ENCODE results near the gene PAPPA.

GRCh38 chr9:116370556-116370955 lies 217.0 kb downstream of the PAPPA start:
- TF ChIP-seq CTCF (IDR thresholded peaks at IDR 0.05), result no peak
- TF ChIP-seq NFIC (IDR thresholded peaks at IDR 0.05; ENCODE audit: borderline replicate concordance), result no peak
- no peak for TF ChIP-seq EP300 (IDR thresholded peaks at IDR 0.05; ENCODE audit: borderline replicate concordance in 1 of 2, low read depth in 1 of 2, low read length in 1 of 2)
- TF ChIP-seq REST (IDR thresholded peaks at IDR 0.05; ENCODE audit: low read depth, low read length), result no peak
- no peak for TF ChIP-seq TAF1 (IDR thresholded peaks at IDR 0.05; ENCODE audit: borderline replicate concordance, low read depth, low read length)
- no peak for TF ChIP-seq YY1 (IDR thresholded peaks at IDR 0.05; ENCODE audit: low read depth)
- no peak for TF ChIP-seq POLR2AphosphoS5 (IDR thresholded peaks at IDR 0.05; ENCODE audit: low read depth, low read length)
- TF ChIP-seq FOXJ3 (CRISPR knock-in tag; IDR thresholded peaks at IDR 0.05), result no peak
- no peak for TF ChIP-seq NRF1 (IDR thresholded peaks at IDR 0.05; ENCODE audit: low read depth, low read length)
- TF ChIP-seq, protein P1, sequence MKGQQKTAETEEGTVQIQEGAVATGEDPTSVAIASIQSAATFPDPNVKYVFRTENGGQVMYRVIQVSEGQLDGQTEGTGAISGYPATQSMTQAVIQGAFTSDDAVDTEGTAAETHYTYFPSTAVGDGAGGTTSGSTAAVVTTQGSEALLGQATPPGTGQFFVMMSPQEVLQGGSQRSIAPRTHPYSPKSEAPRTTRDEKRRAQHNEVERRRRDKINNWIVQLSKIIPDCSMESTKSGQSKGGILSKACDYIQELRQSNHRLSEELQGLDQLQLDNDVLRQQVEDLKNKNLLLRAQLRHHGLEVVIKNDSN (IDR thresholded peaks at IDR 0.05; ENCODE audit: borderline replicate concordance, low read depth), result no peak
- TF ChIP-seq CHD2 (IDR thresholded peaks at IDR 0.05; ENCODE audit: low read length, partially characterized antibody), result no peak
- no peak for TF ChIP-seq RFX5 (IDR thresholded peaks at IDR 0.05; ENCODE audit: low read length)
- TF ChIP-seq, protein P2, sequence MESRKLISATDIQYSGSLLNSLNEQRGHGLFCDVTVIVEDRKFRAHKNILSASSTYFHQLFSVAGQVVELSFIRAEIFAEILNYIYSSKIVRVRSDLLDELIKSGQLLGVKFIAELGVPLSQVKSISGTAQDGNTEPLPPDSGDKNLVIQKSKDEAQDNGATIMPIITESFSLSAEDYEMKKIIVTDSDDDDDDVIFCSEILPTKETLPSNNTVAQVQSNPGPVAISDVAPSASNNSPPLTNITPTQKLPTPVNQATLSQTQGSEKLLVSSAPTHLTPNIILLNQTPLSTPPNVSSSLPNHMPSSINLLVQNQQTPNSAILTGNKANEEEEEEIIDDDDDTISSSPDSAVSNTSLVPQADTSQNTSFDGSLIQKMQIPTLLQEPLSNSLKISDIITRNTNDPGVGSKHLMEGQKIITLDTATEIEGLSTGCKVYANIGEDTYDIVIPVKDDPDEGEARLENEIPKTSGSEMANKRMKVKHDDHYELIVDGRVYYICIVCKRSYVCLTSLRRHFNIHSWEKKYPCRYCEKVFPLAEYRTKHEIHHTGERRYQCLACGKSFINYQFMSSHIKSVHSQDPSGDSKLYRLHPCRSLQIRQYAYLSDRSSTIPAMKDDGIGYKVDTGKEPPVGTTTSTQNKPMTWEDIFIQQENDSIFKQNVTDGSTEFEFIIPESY (IDR thresholded peaks at IDR 0.05; ENCODE audit: borderline replicate concordance, low read depth), result no peak
